ENCODE data around the gene LYG1. TPM values are rescaled to one million over a fixed set of nuclear protein-coding genes. Genes with fewer than 3 reads are reported as not detected.
"Not testable (repeated sequence)": the region's sequence is repeated elsewhere in the genome, so short reads cannot be mapped to it uniquely, and the experiment has no call there.

The LYG1 gene
- 1 to 10 TPM in 3 of 4 donors, under 1 TPM in 1; 0.66 to 2.7 (median 1.9) TPM for total RNA-seq

DNA sequence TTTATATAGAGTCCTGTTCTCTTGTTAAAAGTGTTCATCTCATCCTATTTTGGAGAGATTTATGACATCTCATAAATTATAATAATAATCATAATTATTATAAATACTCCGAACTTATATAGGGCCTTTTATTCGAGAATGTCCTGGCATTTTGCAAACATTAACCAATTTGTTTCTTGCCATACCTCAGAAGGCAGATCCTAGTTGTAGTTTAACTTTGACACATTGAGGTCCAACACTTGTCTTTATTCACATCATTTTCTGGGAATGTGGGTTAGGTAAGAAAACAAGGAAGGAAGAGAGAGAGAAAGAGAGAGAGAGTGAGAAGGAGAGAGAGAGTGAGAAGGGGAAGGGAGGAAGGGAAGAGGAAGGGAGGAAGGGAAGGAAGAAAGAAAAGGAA lies at the start of gene LYG1:
TSS of gene LYG1 (minus strand) at position 101 of the 400 bp plus-strand sequence. CDS start 5,527 bp downstream, outside the sequence.
- DNase-seq (ENCODE audit: low spot score in 2 of 2); H3K27ac ChIP-seq: not testable (repeated sequence)
- WGBS, 2 donors = 77 to 98% methylated on average over 2 of the region's 2 CpGs

DNA sequence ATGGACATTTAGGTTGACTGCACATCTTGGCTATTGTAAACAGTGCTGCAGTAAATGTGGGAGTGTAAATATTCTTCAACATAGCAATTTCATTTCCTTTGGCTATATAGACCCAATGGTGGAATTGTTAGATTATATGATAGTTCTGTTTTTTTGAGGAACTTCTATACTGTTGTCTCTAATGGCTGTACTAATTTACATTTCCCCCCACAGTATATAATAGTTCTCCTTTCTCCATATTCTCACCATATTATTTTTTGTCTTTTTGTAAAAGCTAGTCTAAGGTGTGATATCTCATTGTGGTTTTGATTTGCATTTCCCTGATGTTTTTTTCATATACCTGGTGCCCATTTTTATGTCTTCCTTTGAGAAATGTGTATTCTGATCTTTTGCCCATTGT lies 49.2 kb upstream of the LYG1 start:
- Histone ChIP-seq H3K4me1 (peaks cover 0 to 9% (median 2%) of the 10 kb centered on the region in 4 donors), H3K4me3 (no peak overlapping the region), H3K9me3 (no peaks in the 10 kb centered on the region), H3K27me3 (no peaks in the 10 kb centered on the region), H3K36me3 (no peaks in the 10 kb centered on the region), H3K27ac (no peak overlapping the region)
- DNase-seq (ENCODE audit: low spot score in 2 of 2) = no peak
- no peak for TF ChIP-seq EP300 (IDR thresholded peaks at IDR 0.05)
- TF ChIP-seq, protein P1, sequence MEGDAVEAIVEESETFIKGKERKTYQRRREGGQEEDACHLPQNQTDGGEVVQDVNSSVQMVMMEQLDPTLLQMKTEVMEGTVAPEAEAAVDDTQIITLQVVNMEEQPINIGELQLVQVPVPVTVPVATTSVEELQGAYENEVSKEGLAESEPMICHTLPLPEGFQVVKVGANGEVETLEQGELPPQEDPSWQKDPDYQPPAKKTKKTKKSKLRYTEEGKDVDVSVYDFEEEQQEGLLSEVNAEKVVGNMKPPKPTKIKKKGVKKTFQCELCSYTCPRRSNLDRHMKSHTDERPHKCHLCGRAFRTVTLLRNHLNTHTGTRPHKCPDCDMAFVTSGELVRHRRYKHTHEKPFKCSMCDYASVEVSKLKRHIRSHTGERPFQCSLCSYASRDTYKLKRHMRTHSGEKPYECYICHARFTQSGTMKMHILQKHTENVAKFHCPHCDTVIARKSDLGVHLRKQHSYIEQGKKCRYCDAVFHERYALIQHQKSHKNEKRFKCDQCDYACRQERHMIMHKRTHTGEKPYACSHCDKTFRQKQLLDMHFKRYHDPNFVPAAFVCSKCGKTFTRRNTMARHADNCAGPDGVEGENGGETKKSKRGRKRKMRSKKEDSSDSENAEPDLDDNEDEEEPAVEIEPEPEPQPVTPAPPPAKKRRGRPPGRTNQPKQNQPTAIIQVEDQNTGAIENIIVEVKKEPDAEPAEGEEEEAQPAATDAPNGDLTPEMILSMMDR (IDR thresholded peaks at IDR 0.05) = no peak
- TF ChIP-seq POLR2A (IDR thresholded peaks at IDR 0.05) = no peak

More for the DNA sequence above, at the start of gene LYG1:
- not testable (repeated sequence) for H3K27me3 ChIP-seq, H3K4me3 ChIP-seq, H3K9me3 ChIP-seq, H3K4me1 ChIP-seq
- H3K36me3 ChIP-seq = peaks cover 0 to 65% (median 7%) of the 10 kb centered on the region in 3 donors

DNA sequence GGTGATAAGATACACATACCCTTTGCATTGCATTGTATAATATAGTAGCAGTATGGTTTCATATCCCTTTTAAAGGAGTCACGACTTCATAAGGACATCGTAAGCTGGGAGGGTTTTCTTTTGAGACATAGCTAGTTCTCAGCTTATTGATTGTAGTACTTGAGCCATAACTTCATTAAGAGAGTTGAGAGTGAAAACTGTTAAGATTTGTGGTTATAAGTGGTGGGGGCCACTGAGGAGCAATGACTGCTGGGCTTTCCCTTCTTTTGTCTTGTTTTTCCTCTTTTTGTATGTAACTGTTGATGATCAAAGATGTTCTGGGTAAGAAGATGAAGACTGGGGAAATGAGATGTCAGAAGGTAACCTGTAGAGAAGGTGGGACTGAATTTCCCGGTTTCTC lies 47.2 kb upstream of the LYG1 start:
- DNase-seq (ENCODE audit: low spot score in 2 of 2) = no peak
- Histone ChIP-seq H3K4me3 (no peak overlapping the region), H3K27me3 (no peaks in the 10 kb centered on the region), H3K36me3 (no peaks in the 10 kb centered on the region), H3K4me1 (peaks cover 0 to 15% (median 2%) of the 10 kb centered on the region in 4 donors), H3K27ac (no peak overlapping the region), H3K9me3 (no peaks in the 10 kb centered on the region)
- TF ChIP-seq EP300 (IDR thresholded peaks at IDR 0.05) (no peak), POLR2A (IDR thresholded peaks at IDR 0.05) (no peak)
- TF ChIP-seq, protein P1 (IDR thresholded peaks at IDR 0.05) = no peak
- 89% methylated on average over 3 of the region's 3 CpGs for WGBS, 2 donors

DNA sequence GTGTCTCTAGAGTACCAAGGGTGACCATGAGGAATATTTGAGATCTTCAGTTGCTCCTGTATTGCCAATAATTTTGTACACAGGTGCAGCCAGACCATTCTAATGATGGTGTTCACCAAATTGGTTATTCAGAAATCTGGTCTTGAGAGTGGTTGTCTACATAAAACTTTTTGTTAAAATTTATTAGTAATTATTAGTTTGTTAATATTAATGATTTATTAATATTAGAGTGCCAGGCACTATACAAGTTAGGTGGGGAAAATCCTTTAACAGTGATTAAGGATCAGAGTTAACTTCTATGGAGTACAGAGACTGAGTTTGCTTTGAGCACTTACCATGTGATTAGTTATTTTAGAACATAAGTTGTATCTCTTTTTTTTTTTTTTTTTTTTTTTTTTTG lies 45.2 kb upstream of the LYG1 start:
- Histone ChIP-seq H3K4me1 (peaks cover 0 to 17% (median 2%) of the 10 kb centered on the region in 4 donors), H3K27me3 (no peaks in the 10 kb centered on the region), H3K27ac (no peak overlapping the region), H3K9me3 (no peaks in the 10 kb centered on the region), H3K4me3 (no peak overlapping the region), H3K36me3 (no peaks in the 10 kb centered on the region)
- DNase-seq (ENCODE audit: low spot score in 2 of 2) = no peak
- TF ChIP-seq, protein P1 (IDR thresholded peaks at IDR 0.05) = no peak
- TF ChIP-seq POLR2A (IDR thresholded peaks at IDR 0.05) = no peak
- TF ChIP-seq EP300 (IDR thresholded peaks at IDR 0.05) = no peak

DNA sequence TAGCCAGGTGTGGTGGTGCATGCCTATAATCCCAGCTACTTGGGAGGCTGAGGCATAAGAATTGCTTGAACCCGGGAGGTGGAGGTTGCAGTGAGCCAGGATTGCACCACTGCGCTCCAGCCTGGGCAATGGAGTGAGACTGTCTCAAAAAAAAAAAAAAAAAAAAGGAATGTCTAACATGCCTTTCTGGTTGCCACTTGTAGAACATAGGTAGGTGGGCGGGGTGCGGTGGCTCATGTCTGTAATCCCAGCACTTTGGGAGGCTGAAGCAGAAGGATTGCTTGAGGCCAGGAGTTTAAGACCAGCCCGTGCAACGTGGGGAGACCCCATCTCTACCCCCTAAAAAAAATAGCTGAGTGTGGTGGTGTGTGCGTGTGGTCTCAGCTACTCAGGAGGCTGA lies 44.4 kb upstream of the LYG1 start:
- not testable (repeated sequence) for H3K27ac ChIP-seq; H3K36me3 ChIP-seq; H3K4me3 ChIP-seq; H3K9me3 ChIP-seq; H3K27me3 ChIP-seq; DNase-seq (ENCODE audit: low spot score in 2 of 2)
- WGBS, 2 donors = 97 to 99% methylated on average over 7 of the region's 7 CpGs
- H3K4me1 ChIP-seq = peaks cover 0 to 25% (median 2%) of the 10 kb centered on the region in 4 donors

DNA sequence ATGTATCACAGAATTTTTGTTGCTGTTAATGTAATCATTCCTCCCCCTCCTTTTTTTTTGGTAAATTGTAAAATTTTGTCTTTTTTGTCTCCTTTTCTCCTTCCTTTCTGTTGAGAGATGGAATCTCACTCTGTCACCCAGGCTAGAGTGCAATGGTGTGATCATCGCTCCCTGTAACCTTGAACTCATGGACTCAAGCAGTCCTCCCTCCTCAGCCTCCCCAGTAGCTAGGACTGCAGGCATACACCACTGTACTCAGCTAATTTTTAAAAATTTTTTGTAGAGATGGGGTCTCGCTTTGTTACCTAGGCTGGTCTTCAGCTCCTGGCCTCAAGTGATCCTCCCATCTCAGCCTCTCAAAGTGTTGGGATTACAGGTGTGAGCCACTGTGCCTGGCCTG lies 41.5 kb upstream of the LYG1 start:
- H3K27me3 ChIP-seq = no peaks in the 10 kb centered on the region
- WGBS, 2 donors = 94 to 98% methylated on average over 2 of the region's 2 CpGs
- H3K27ac ChIP-seq = no peak overlapping the region
- peaks cover 5 to 45% (median 9%) of the 10 kb centered on the region in 4 donors for H3K4me1 ChIP-seq
- H3K9me3 ChIP-seq = no peaks in the 10 kb centered on the region
- DNase-seq (ENCODE audit: low spot score in 2 of 2) = no peak
- H3K36me3 ChIP-seq = no peaks in the 10 kb centered on the region
- no peak overlapping the region for H3K4me3 ChIP-seq
- TF ChIP-seq EP300 (IDR thresholded peaks at IDR 0.05) (no peak), POLR2A (IDR thresholded peaks at IDR 0.05) (no peak)
- TF ChIP-seq, protein P1 (IDR thresholded peaks at IDR 0.05) = no peak
